GM18907 (cell line): ENCODE measurements around the gene CXCR1.
"Not testable (repeated sequence)": the region's sequence is repeated elsewhere in the genome, so short reads cannot be mapped to it uniquely, and the experiment has no call there.

Experiments used
- ATAC-seq: cut with Tn5 transposase; IDR thresholded peaks from one replicate; pipeline ENCODE4 v1.9.1; 2021; ENCODE audit warnings: mild to moderate bottlenecking, moderate library complexity; ENCODE audit not compliant: unreplicated experiment

CXCR1 gene

GRCh38 chr2:218162814-218163213 lies 3.9 kb downstream of the CXCR1 start:
- no peak for ATAC-seq

GRCh38 chr2:218161644-218162043 lies 5.1 kb downstream of the CXCR1 start:
- ATAC-seq = no peak

GRCh38 chr2:218155953-218156479 lies 10.7 kb downstream of the CXCR1 start:
- ATAC-seq = no peak

DNA sequence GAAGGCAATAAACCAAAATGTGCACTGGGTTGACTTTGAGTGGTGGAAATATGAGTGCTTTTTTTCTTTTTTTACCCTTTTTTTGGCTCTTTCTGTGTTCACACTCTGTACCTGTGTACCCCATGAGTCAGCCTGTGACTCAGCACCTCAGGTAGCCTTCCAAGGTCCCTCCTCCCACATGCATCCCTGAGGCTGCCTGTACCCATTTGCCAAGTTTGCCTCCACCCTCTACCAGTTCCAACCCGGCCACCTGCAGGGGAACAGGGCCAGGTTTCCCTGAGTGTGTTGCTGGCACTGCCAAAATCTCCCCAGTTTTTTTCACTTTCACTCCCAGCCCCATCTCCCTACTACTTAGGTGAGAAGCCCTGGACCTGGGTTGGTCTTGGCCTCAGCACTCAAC lies 14.0 kb downstream of the CXCR1 start:
- no peak for ATAC-seq

DNA sequence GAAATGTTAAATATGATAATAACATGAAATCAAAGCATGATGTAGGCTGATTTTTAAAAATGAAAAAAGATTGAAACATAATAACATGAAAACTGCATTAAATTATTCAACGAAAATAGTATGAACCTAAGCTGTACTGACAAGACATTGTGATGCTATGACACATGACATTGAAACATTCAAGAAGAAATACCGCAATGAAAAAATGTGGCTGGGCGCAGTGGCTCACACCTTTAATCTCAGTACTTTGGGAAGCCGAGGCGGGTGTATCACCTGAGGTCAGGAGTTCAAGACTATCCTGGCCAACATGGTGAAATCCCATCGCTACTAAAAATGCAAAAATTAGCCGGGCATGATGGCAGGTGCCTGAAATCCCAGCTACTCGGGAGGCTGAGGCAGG lies 14.6 kb downstream of the CXCR1 start:
- no peak for ATAC-seq

- no peak for ATAC-seq
These were observed 16.8 kb downstream of the CXCR1 start for GRCh38 chr2:218149848-218150440.

DNA sequence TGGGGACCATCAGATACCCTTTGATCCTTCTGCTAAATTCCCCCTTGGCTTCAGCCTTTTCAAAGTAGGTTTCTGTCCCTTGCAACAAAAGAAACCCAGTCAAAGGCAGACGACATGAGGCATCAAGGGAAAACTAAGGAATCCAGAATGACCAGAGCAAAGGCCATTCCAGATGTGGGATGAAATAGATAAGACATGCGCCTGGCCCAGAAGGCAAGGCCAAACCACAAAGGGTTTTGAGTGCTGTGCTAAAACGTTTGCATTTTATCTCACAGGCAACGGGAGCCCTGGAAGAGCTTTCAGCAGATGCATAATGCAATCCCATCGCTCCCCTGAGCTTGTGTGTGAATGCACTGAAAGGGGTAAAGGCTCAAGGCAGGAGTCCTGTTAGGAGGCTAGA lies 17.7 kb downstream of the CXCR1 start:
- ATAC-seq = no peak

- no peak for ATAC-seq
These were observed 20.7 kb downstream of the CXCR1 start for GRCh38 chr2:218146056-218146455.

- ATAC-seq = no peak
These were observed 21.6 kb downstream of the CXCR1 start for GRCh38 chr2:218145124-218145523.

- ATAC-seq = no peak
These were observed 28.7 kb downstream of the CXCR1 start for GRCh38 chr2:218138047-218138446.

DNA sequence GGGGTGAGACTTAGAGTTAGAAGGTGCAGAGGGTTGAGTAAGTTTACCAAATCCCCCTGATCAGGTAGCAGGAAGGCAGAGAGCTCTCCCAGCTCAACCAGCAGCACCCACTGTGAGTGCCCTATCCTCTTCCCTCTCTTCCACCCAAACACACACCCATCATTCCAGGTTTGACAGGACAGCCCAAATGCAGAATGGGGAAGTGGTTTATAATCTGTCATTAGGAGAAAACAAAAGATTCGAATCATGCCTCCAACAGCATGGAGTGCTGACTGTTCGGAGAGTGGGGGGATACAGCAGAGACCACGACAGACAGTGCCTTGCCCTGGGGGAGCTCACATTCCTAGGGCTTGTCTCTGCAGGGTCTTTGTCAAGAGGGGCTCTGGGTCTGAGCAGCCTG lies 29.2 kb downstream of the CXCR1 start:
- ATAC-seq = no peak

DNA sequence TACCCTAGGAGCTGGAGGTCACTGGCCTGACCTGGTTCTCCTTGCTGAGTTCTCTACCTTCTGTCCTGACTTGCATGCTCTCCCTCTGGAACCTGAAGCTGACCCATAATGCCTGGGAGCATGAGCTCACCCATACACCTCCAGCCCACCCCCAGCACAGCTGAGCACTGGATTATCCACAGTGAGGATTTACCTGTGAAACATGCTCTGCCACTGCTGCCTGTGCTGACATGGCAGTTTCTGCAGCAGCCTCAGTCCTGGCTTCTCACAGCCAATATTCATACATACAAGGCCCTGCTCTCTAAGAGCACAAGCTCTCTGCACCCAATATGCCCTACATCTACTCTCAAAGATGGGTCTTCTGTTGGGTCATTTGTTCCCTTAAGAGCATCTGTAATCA lies 35.9 kb downstream of the CXCR1 start:
- no peak for ATAC-seq

GRCh38 chr2:218130377-218130776 lies 36.4 kb downstream of the CXCR1 start:
- ATAC-seq = no peak

DNA sequence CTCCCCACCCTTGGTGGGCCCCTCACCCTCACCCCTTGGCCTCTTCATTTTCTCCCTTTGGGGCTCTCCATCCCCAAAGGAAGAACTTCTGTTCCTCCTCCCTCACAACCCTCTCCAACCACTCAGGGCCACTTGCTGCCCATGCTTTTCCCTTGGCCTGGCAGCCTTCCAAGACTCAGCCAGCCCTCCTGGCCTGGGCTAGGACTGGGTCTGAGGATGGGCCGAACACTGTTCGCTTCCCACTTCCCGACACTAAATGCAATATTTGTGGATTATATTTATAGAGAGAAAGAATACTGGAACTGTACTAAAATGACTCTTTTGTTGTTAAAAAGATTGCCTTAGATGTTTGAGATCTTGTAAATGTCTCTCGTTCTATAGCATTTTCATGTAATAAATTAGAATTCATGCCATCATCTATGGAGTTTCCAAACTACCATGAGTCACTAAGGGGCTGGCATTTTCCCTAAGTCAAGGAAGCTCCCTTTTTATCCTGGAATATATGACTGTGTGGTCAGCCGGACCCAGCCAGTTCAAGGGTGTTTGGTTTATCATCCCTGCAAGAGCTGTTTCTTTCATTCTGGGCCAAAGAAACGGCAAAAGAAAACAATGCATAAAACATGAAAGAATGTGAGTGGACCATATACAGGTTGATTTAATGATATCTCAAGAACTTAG lies 37.2 kb downstream of the CXCR1 start:
- ATAC-seq = no peak

GRCh38 chr2:218128781-218129457 lies 37.8 kb downstream of the CXCR1 start:
- ATAC-seq = no peak

DNA sequence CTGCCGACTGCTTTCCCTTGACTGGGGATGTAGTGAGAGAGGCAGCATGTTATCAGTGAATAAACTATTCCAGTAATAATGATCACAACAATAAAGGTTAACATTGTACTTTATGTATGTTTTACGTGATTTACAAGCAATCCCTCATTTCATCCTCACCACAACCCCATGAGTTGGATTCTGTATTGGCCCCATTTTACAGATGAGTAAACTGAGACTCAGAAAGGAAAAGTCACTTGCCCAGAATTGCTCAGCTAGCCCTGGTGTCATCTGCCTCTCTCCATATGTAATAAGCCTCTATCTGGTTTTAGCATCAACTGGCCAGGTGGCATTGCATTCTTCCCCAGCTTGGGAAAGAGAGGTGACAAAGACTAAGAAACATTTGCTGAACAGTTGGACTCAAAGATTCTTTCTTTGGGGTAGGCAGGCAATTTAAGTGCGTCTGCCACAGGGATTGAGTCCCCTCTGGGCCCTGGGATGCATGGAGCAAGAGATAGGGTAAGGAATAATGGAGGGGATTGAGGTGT lies 38.8 kb downstream of the CXCR1 start:
- ATAC-seq = no peak

GRCh38 chr2:218125626-218126080 lies 41.1 kb downstream of the CXCR1 start, which contains the start of gene CXCR2:
CXCR2 (plus strand) TSS chr2:218126028; CDS start chr2:218134802, 8,774 bp downstream.
- ATAC-seq = peak; percentile 59

DNA sequence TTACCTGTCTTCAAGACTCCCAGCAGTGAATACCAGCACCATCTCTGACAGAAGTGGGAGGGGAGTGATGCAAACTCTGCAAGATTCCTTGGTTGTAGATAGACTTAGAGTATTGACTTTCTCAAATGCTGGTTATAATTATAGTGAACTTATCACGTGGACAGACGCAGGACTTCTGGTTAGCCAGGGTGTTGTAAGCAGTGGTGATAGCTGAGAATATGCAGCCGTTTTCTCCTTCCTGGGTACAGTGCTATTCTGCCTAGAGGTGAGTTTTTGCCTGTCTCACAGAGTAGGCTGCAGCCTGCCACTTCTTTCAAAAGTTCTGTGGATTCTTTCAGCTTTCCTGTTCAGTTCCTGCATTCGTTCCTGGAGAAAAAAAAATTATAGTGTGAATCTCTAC lies 41.7 kb downstream of the CXCR1 start:
- ATAC-seq = no peak

GRCh38 chr2:218123986-218124385 lies 42.8 kb downstream of the CXCR1 start:
- no peak for ATAC-seq

GRCh38 chr2:218122286-218122685 lies 44.5 kb downstream of the CXCR1 start:
- not testable (repeated sequence) for ATAC-seq

GRCh38 chr2:218121789-218122188 lies 45.0 kb downstream of the CXCR1 start:
- not testable (repeated sequence) for ATAC-seq
